Dermis blood vessel endothelial cell (primary cell): ENCODE data around the gene CHCHD2. TPM values are rescaled to one million over a fixed set of nuclear protein-coding genes. Genes with fewer than 3 reads are reported as not detected.
"Not testable (repeated sequence)": the region's sequence is repeated elsewhere in the genome, so short reads cannot be mapped to it uniquely, and the experiment has no call there.

Experiments
- DNase-seq: peaks from one replicate; pipeline ENCODE4 v3.0.0; 2010
- total RNA-seq: library from RNA; depleted of rRNA; stranded (reverse); fragments of >200 nt; gene quantifications from 2 replicates; pipeline ENCODE4 v1.2.3, GENCODE V29; 2014

The CHCHD2 gene
- total RNA-seq, result 216 and 387 TPM in 2 replicates

DNA sequence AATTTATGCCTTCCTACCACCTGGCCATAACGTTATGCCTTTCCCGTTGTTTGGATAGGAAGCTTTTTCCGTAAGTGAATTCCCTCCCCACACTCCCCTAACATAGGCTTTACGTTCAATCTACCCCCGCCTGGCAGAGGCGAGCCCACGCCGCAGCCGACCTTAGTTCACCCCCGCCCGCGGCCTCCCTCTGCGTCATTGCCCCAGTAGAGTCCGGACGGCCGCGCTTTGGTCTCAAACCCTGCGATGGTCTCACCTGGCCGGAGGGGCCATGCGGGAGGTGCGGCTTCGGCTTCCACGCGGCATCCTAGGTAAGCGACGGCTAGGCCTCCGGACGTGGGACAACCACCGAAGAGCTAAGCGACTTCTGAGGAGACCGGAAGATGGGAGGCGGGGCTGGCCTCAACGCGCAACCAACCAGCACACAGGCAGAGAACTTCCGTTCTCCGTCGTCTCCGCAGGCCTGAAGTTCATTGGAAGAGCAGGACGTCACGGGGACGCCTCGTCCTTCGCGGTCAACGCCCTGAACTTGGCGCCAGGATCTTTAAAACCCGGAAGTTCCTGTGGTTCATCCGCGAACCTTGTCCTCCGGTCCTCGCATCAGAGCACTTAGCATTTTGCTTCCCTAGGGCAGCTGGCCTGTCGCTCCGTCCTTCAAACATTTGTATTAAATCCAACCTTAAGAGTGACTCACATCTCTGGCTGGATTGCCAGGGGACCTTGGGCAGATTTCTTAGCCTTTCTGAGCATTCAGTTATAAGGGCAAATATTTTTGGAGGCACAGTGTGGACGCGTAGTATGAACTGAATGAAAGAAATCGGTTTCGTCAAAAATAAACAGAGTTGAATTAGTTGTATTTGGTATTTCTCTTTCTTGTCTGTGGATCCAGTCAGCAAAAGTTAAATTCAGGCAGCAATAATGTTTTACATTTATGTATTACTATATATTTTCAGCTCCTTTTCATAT is at the start of gene CHCHD2:
CHCHD2 (minus strand) TSS at position 369 of the 966 bp plus-strand sequence; CDS start at position 306, 63 bp downstream.
- peak; percentile 99 for DNase-seq

- not testable (repeated sequence) for DNase-seq
These were observed 24.8 kb upstream of the CHCHD2 start for GRCh38 chr7:56131062-56131461.

DNA sequence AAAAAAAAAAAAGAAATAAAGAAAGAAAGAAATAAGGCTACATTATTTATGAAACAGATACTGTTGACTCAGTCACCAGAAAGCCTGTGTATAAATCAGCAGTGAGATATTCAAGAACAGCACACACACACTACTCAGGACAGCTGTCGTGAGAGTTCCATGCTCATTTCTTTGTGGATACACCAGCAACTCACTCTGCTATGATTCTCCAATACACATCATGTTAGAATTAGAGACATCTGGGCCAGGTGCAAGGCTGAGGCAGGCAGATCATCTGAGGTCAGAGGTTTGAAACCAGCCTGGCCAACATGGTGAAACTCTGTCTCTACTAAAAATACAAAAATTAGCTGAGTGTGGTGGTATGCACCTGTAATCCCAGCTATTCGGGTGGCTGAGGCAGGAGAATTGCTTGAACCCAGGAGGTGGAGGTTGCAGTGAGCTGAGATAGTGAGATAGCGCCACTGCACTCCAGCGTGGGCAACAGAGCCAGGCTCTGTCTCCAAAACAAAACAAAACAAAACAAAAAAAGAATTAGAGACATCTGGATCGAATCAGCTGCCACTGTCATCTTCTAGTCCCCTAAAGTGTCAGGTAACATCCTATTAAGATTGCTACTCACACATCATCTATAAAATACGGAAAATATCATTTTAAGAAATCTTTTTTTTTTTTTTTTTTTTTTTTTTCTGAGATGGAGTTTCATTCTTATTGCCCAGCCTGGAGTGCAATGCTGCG is 21.1 kb upstream of the CHCHD2 start:
- DNase-seq, result no peak

- no peak for DNase-seq
These were observed 19.6 kb upstream of the CHCHD2 start for GRCh38 chr7:56125831-56126230.

DNA sequence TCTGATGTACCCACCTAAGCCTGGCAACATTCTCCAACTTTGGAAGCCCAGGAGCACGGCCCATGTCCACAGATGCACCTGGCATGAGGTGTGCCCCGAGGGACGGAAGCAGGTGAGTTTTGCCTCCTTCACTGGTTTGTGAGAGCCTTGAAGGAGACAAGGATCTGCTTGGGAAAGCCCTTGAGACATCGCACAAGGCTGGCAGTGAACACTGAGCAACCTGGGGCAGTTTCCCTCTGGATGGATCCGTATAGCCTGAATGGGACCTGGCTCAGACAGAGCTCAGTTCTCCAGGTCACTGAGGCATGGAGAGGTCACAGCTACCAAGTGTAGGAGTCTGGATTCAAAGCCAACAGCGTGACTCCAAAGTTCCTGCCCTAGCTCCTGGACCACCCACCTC is 18.7 kb upstream of the CHCHD2 start:
- no peak for DNase-seq

GRCh38 chr7:56121440-56121839 is 15.2 kb upstream of the CHCHD2 start:
- no peak for DNase-seq

- DNase-seq, result no peak
These were observed 9.7 kb upstream of the CHCHD2 start, which contains the start of gene NUPR2 for GRCh38 chr7:56115852-56116538. TSS of gene NUPR2 (minus strand) at chr7:56116417. CDS start at chr7:56116314, 103 bp downstream.

- not testable (repeated sequence) for DNase-seq
These were observed 6.0 kb upstream of the CHCHD2 start for GRCh38 chr7:56112244-56112643.

DNA sequence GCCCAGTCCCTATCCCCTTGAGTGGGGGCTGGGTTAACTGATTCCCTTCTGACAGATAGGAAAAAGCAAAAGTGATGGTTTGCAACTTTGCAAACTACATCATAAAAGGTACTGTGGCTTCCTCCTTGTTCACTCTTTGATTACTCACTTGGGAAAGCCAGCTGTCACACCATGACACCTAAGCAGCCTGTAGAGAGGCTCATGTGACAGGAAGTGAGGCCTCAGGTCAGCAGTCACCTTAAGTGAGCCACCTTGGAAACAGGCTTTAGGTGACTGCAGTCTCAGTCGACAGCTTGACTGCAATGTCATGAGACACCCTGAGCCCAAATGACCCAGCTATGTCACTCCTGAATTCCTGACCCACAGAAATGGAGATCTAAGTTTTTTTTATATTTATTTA is 4.3 kb upstream of the CHCHD2 start:
- DNase-seq, result no peak

GRCh38 chr7:56107954-56108258 is 1.6 kb upstream of the CHCHD2 start:
- no peak for DNase-seq

DNA sequence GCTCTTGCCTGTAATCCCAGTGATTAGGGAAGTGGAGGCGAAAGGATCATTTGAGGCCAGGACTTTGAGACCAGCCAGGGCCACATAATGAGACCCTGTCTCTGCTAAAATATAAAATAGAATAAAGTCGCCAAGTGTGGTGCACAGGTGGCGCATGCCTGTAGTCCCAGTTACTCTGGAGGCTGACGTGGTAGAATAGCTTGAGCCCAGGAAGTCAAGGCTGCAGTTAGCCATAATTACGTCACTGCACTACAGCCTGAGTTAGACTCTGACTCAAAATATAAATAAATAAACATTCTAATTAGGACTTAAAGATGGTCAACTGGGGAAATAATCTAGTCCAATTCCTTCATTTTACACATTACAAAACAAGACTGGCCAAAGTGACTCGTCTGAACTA is 768 bp downstream of the CHCHD2 start:
- DNase-seq, result peak; percentile 65

DNA sequence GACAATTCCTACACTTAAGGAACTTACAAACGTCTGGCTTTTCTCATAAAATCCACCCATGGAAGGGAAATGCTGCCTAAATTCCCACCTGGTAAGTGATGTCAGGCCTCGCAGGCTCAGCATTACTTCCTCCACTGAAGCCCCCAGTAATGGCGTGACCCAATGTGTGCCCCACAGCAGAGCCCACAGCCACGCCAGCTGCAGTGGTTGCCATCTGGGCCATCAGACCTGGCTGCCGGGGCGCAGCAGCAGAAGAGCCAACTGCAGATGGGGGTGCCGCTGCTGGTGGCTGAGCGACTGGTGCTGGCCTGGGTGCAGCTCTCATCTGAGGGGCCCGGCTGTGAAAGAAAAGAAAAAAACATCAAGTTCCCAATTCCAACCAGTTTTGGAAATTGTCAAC is 2.1 kb downstream of the CHCHD2 start:
- not testable (repeated sequence) for DNase-seq

DNA sequence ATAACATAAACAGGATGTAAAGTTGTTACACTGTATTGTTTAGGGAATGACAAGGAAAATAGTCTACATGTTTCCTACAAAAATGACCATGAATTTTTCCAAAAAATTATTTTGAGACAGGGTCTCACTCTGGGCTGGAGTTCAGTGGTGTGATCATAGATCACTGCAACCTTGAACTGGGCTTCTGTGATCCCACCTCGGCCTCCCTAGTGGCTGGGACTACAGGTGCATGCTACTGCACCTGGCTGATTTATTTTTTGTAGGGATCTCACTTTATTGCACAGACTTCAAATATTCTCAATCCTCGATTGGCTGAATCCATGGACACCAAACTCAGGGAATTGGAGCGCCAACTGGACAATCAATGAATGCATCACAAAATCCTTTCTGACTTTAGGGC is 6.6 kb downstream of the CHCHD2 start:
- no peak for DNase-seq

DNA sequence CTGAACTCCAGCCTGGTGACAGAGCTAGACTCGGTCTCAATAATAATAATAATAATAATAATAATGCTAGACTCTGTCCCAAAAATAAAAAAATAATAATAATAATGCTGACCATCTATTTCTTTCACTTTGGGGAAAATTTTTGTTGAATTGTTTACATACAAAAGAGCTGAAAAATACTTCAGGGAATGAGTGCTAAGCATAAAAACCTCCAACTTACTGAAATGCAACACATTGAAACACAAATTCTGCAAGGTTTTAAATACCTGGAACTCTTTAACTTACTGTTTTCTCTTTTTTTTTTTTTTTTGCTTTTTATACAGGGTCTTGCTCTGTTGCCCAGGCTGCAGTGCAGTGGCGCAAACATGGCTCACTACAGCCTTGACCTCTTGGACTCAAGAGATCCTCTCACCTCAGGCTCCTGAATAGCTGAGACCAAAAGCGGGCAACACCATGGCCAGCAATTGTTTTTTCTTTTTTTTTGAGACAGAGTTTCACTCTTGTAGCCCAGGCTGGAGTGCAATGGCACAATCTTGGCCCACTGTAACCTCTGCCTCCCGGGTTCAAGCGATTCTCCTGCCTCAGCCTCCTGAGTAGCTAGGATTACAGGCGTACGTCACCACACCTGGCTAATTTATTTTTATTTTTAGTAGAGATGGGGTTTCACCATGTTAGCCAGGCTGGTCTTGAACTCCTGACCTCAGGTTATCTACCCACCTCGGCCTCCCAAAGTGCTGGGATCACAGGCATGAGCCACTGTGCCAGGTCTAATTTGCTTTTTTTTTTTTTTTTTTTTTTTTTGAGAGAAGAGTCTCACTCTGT is 7.9 kb downstream of the CHCHD2 start:
- DNase-seq, result not testable (repeated sequence)

DNA sequence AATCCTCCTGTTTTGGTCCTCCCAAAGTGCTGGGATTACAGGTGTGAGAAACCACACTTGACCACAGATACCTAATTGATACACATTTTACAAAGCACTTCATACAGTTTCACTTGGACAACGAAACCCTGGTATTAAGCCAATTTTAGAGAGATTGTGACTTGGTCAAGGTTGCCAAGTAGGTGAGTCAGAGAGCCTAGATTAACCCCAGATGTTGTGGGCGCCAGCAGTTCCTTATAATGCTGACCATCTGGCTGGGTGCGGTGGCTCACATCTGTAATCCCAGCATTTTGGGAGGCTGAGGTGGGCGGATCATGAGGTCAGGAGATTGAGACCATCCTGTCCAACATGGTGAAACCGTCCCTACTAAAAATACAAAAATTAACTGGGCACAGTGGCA is 8.6 kb downstream of the CHCHD2 start:
- DNase-seq, result peak; percentile 18

DNA sequence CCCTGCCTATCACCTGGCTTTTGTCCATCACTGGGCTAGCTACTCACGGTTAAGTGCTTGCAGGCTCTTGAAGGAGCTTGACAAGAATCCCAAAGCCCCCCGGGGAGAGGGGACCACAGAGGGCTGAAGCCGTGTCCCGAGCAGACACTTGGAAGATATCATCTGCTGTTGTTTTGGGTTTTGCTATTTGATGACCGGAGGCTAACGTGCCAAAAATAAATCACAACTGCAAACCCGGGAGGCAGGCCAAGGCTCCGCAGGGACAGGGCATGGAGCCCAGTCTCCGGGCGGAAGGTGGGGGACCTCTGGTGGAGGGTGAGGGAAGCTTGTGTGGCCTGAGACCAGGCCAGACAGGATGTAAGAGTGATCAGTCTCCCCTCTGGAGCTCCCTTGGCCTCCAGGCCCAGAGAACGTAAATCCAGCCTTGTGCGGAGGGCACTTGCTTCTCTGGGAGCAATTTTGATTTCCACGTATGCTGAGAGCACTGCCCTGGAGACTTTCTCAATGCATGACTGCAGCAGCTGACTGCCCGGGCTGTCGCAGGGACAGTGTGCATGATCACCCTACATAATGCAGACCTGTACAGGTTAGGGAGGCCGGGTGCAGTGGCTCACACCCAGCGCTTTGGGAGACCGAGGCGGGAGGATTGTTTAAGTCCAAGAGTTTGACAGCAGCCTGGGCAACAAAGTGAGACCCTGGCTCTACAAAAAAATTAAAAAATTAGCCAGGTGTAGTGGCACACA is 13.3 kb downstream of the CHCHD2 start, which contains the start of gene PHKG1:
PHKG1 (minus strand) TSS at position 164 of the 743 bp plus-strand sequence. CDS start 4,011 bp downstream, outside the sequence.
- peak; percentile 86 for DNase-seq

- not testable (repeated sequence) for DNase-seq
These were observed 13.9 kb downstream of the CHCHD2 start for GRCh38 chr7:56092388-56092787.

GRCh38 chr7:56091591-56091990 is 14.7 kb downstream of the CHCHD2 start:
- DNase-seq, result no peak

DNA sequence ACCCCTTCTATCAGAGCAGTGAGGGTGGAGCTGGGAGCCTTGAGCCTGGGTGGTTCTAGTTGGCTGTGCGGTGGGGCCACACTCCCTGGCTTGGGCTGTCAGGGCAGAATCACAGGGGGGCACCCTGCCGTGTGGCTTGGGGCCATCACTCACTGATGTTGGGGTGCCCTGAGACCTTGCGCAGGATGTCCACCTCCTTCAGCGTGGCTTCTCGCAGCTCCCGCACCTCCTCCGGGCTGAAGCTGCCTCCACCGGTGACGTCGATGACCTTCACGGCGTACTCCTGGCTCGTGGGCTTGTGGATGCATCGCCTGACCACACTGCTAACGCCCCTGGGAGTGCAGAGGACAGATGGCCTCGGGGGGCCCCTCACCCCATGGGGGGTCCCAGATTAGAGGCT is 18.8 kb downstream of the CHCHD2 start:
- DNase-seq, result no peak

GRCh38 chr7:56086761-56087160 is 19.5 kb downstream of the CHCHD2 start:
- no peak for DNase-seq

- DNase-seq, result peak; percentile 71
These were observed 23.0 kb downstream of the CHCHD2 start for GRCh38 chr7:56083150-56083785.
